GM20000 (cell line): ENCODE data around the gene SMPDL3A.

Experiments used
- DNase-seq: peaks from one replicate; pipeline ENCODE4 v3.0.0; 2012; ENCODE audit warnings: low spot score
- TF ChIP-seq, protein P1 (sequence below): IDR thresholded peaks from 2 replicates; pipeline ENCODE4 v1.5.1; 2012; ENCODE audit warnings: mild to moderate bottlenecking, control low read depth; ENCODE audit errors: extremely low read depth, missing control alignments

Gene SMPDL3A

DNA sequence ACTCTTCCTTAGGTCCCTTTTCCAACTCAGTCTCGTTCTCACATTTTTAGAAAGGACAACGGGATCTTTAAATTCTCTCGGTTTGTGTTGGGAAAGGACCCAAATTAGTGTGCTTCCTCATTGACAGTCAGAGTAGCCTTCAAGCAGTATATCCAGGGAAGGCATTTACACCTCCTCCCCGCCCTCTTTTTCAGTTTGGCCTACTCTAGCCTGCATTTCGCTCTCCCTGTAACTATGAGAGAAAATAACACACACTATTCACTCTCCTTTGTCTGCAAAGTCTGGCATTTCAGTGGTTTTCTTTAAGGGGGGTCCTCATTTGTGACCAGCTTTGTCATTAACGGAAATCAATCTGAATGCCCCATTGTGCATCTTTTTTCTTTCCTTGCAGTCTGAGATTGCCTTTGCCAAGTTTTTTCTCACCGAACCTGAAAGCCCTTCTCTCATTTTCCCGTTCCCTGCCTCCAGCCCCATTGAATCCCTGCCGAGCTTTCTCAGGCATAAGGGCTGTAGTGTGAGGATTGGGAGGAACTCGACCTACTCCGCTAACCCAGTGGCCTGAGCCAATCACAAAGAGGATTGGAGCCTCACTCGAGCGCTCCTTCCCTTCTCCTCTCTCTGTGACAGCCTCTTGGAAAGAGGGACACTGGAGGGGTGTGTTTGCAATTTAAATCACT is 9.9 kb upstream of the SMPDL3A start:
- TF ChIP-seq, protein P1, sequence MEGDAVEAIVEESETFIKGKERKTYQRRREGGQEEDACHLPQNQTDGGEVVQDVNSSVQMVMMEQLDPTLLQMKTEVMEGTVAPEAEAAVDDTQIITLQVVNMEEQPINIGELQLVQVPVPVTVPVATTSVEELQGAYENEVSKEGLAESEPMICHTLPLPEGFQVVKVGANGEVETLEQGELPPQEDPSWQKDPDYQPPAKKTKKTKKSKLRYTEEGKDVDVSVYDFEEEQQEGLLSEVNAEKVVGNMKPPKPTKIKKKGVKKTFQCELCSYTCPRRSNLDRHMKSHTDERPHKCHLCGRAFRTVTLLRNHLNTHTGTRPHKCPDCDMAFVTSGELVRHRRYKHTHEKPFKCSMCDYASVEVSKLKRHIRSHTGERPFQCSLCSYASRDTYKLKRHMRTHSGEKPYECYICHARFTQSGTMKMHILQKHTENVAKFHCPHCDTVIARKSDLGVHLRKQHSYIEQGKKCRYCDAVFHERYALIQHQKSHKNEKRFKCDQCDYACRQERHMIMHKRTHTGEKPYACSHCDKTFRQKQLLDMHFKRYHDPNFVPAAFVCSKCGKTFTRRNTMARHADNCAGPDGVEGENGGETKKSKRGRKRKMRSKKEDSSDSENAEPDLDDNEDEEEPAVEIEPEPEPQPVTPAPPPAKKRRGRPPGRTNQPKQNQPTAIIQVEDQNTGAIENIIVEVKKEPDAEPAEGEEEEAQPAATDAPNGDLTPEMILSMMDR: no peak
- no peak for DNase-seq

- DNase-seq: no peak
- TF ChIP-seq, protein P1: no peak
These were observed 9.4 kb upstream of the SMPDL3A start, which contains the start of gene FABP7 for GRCh38 chr6:122779667-122780066. TSS of gene FABP7 (plus strand) at chr6:122779716. CDS start at chr6:122779795, 79 bp downstream.

- no peak for DNase-seq
- TF ChIP-seq, protein P1: no peak
These were observed 8.9 kb upstream of the SMPDL3A start for GRCh38 chr6:122780114-122780513.

- no peak for DNase-seq
- TF ChIP-seq, protein P1: no peak
These were observed 7.3 kb upstream of the SMPDL3A start for GRCh38 chr6:122781716-122782115.

DNA sequence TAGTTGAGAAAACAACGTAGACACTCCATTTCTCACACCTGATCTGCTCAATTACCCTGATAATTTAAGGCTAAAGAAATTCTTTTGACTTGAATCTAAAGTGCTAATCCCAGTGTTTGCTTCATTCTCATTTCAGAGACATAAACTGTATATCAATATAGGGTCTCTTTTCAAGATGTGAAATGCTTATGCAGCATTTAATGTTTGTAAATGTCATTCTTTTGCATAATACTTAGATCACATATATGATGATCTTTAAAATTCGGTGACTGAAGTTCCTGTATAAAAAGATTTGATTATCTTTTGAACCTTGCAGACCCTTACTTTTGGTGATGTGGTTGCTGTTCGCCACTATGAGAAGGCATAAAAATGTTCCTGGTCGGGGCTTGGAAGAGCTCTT is 5.7 kb upstream of the SMPDL3A start:
- DNase-seq: no peak
- TF ChIP-seq, protein P1: no peak

DNA sequence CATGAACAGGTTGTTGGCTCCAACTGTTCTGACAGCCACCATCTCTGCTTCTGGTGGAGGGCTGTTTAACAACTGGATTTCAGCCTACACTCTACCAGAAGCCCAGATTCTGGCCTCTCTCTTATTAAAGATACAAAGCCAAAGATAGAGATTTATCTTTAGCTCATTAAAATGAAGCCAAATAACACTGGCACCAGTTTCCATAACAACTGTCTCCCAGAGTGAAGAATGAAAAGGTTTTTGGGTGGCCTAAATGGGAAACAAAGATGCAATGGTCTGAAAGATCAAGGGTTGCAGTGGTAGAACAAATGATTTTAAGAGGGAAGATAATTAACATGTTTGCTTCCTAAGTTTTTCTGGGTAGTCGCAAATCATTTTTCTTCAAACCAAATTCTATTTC is 3.2 kb upstream of the SMPDL3A start:
- TF ChIP-seq, protein P1: no peak
- no peak for DNase-seq

DNA sequence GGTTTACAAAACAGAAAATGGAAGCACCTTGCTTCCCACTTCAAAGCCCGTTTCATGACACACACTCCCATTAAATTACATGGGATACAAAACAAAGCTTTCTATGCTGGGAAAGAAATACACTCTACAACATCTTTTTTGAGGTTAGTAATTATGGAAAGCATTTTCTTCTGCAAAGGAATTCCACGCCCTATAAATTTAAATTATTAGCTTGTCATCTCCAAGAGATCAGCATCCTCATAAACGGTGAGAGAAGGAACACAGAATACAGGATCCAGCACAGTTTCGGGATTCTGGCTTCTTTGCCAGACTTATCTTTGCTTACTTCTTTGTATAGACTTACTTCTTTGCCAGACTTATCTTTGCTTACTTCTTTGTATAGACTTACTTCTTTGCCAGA is 1.3 kb upstream of the SMPDL3A start:
- TF ChIP-seq, protein P1: no peak
- no peak for DNase-seq
